ENCODE data around the gene ERGIC1. TPM values are rescaled to one million over a fixed set of nuclear protein-coding genes. Genes with fewer than 3 reads are reported as not detected.
"Not testable (repeated sequence)": the region's sequence is repeated elsewhere in the genome, so short reads cannot be mapped to it uniquely, and the experiment has no call there.

Gene ERGIC1
- total RNA-seq, 1 experiment from 2014 or later, result 159 TPM

- DNase-seq (ENCODE audit: low spot score), result no peak
Observed at GRCh38 chr5:172877466-172878260, 43.6 kb downstream of the ERGIC1 start.

- no peak for DNase-seq (ENCODE audit: low spot score)
Observed at GRCh38 chr5:172878585-172878932, 44.5 kb downstream of the ERGIC1 start.

- DNase-seq (ENCODE audit: low spot score), result no peak
Observed at GRCh38 chr5:172878933-172879752, 45.1 kb downstream of the ERGIC1 start.

- DNase-seq (ENCODE audit: low spot score), result no peak
Observed at GRCh38 chr5:172881691-172882370, 47.8 kb downstream of the ERGIC1 start.

- no peak for DNase-seq (ENCODE audit: low spot score)
Observed at GRCh38 chr5:172883066-172883465, 49.0 kb downstream of the ERGIC1 start.

- DNase-seq (ENCODE audit: low spot score), result no peak
Observed at GRCh38 chr5:172885597-172886340, 51.7 kb downstream of the ERGIC1 start.

GRCh38 chr5:172886476-172886875 is 52.4 kb downstream of the ERGIC1 start:
- no peak for DNase-seq (ENCODE audit: low spot score)

- no peak for DNase-seq (ENCODE audit: low spot score)
Observed at GRCh38 chr5:172886974-172887501, 53.0 kb downstream of the ERGIC1 start.

GRCh38 chr5:172887692-172888091 is 53.6 kb downstream of the ERGIC1 start:
- no peak for DNase-seq (ENCODE audit: low spot score)

GRCh38 chr5:172890659-172891058 is 56.6 kb downstream of the ERGIC1 start:
- no peak for DNase-seq (ENCODE audit: low spot score)

GRCh38 chr5:172891716-172892421 is 57.8 kb downstream of the ERGIC1 start:
- DNase-seq (ENCODE audit: low spot score), result no peak

GRCh38 chr5:172892713-172893112 is 58.7 kb downstream of the ERGIC1 start:
- no peak for DNase-seq (ENCODE audit: low spot score)

- DNase-seq (ENCODE audit: low spot score), result no peak
Observed at GRCh38 chr5:172894767-172895388, 60.8 kb downstream of the ERGIC1 start.

- DNase-seq (ENCODE audit: low spot score), result no peak
Observed at GRCh38 chr5:172895549-172895948, 61.5 kb downstream of the ERGIC1 start.

- DNase-seq (ENCODE audit: low spot score), result no peak
Observed at GRCh38 chr5:172896465-172896864, 62.4 kb downstream of the ERGIC1 start.

GRCh38 chr5:172897067-172897466 is 63.0 kb downstream of the ERGIC1 start:
- DNase-seq (ENCODE audit: low spot score), result not testable (repeated sequence)

- DNase-seq (ENCODE audit: low spot score), result no peak
Observed at GRCh38 chr5:172897481-172898217, 63.6 kb downstream of the ERGIC1 start.

GRCh38 chr5:172898218-172898842 is 64.3 kb downstream of the ERGIC1 start:
- DNase-seq (ENCODE audit: low spot score), result no peak

- no peak for DNase-seq (ENCODE audit: low spot score)
Observed at GRCh38 chr5:172898843-172899369, 64.9 kb downstream of the ERGIC1 start.
